VCaP (cell line): Measurements from ENCODE around the gene ZNF143.
"Not testable (repeated sequence)": the region's sequence is repeated elsewhere in the genome, so short reads cannot be mapped to it uniquely, and the experiment has no call there.

Source experiments
- H3K27ac ChIP-seq: fragments of 450-650 bp; 2 replicates; pipeline ENCODE4 v1.5.1; 2017
- TF ChIP-seq, protein P1 (sequence below): fragments of 450-650 bp; conservative IDR thresholded peaks from 2 replicates; pipeline ENCODE4 v1.5.1; 2017; ENCODE audit warnings: mild to moderate bottlenecking, moderate library complexity

Gene ZNF143

GRCh38 chr11:9460322-9461062 lies at the start of gene ZNF143:
ZNF143 (plus strand) TSS chr11:9461012; CDS start chr11:9471309, 10,297 bp downstream.
- TF ChIP-seq, protein P1, sequence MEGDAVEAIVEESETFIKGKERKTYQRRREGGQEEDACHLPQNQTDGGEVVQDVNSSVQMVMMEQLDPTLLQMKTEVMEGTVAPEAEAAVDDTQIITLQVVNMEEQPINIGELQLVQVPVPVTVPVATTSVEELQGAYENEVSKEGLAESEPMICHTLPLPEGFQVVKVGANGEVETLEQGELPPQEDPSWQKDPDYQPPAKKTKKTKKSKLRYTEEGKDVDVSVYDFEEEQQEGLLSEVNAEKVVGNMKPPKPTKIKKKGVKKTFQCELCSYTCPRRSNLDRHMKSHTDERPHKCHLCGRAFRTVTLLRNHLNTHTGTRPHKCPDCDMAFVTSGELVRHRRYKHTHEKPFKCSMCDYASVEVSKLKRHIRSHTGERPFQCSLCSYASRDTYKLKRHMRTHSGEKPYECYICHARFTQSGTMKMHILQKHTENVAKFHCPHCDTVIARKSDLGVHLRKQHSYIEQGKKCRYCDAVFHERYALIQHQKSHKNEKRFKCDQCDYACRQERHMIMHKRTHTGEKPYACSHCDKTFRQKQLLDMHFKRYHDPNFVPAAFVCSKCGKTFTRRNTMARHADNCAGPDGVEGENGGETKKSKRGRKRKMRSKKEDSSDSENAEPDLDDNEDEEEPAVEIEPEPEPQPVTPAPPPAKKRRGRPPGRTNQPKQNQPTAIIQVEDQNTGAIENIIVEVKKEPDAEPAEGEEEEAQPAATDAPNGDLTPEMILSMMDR, result no peak
- peak within 1 kb of the TSS; percentile 99 for H3K27ac ChIP-seq

- TF ChIP-seq, protein P1, result no peak
- no peak overlapping the region for H3K27ac ChIP-seq
Observed at GRCh38 chr11:9428706-9429105, 32.1 kb upstream of the ZNF143 start.

DNA sequence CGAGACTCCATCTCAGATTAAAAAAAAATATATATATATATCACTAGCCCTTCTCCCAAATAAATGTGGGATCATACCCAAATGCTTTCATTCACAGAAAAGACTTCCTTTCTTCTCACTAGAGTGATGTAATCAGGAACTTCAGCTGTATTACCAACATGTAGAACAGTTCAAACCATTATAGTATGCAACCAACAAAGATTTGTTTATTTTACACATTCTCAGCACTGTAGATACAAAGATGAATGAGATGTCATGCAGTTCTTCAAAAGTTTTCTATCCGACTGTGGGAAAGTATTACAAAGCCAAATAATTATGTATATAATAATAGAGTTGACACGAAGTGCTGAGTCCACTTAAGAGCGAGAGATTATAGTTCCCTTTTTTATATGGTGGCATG lies 22.2 kb upstream of the ZNF143 start:
- H3K27ac ChIP-seq, result no peak overlapping the region
- TF ChIP-seq, protein P1, result no peak

DNA sequence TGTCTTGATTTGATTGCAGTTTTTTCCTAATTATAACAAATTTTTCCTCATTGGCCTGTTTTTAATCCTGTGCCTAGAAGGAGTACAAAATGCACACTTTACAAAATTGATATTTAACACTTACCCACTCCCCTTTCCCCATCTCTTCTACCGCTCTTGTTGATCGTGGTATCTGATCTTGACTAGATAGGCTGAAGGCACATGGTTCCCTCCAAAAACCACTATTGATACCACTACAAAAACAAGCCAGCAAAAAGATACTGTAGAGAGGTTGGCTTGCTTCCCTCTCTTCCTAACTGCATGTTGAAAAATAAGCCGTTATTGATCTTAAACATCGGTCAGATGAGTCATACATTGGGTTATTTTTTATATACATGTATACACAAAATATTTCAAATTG lies 14.6 kb upstream of the ZNF143 start:
- TF ChIP-seq, protein P1, result no peak
- no peak overlapping the region for H3K27ac ChIP-seq

DNA sequence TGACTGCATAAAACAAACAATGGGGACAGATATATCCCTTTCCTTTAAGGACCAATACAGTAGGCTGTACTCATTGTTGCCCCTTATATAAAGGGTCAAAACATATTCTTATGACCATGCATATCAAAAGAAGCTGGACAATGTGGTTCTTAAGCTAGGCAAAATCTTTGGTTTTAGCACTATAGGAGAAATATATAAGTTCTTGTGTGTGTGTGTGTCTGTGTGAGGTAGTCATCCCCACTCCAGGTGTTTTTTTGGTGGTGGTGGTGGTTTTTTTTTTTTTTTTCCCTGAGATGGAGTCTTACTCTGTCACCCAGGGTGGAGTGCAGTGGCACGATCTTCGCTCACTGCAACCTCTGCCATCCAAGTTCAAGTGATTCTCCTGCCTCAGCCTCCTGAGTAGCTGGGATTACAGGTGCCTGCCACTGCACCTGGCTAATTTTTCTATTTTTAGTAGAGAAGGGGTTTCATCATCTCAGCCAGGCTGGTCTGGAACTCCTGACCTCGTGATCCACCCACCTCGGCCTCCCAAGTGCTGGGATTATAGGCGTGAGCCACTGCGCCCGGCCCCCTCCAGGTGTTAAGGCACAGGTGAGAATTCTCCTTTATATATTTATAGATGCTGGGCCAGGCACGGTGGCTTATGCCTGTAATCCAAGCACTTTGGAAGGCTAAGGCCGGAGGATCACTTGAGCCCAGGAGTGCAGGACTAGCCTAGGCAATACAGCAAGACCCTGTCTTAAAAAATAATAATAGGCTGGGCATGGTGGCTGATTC lies 12.0 kb upstream of the ZNF143 start:
- no peak overlapping the region for H3K27ac ChIP-seq
- TF ChIP-seq, protein P1, result no peak

- H3K27ac ChIP-seq, result not testable (repeated sequence)
Observed at GRCh38 chr11:9452023-9452422, 8.8 kb upstream of the ZNF143 start.

DNA sequence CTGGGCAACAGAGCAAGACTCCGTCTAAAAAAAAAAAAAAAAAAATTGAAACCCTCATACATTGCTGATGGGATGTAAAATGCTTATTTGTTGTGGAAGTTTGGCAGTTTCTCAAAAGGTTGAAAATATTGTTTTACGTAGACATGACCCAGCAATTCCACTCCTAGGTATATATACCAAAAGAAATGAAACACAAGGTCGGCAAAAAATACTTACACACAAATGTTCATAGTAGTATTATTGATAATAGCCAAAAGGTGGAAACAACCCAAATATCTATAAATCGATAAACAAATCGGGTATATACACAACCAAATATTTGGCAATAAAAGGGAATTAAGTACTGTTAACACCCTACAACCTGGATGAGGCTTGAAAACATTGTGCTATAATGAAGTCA lies 5.1 kb upstream of the ZNF143 start:
- no peak overlapping the region for H3K27ac ChIP-seq
- TF ChIP-seq, protein P1, result no peak
